H7 (cell line): ENCODE measurements around the gene LIG1. TPM values are rescaled to one million over a fixed set of nuclear protein-coding genes. Genes with fewer than 3 reads are reported as not detected.

Experiments used
- DNase-seq: peaks from one replicate; pipeline ENCODE4 v3.0.0; 2012
- H3K27me3 ChIP-seq: 2 replicates; pipeline ENCODE4 v1.6.0; 2011; ENCODE audit warnings: mild to moderate bottlenecking, low read length; ENCODE audit not compliant: control insufficient read depth, insufficient read depth
- H3K36me3 ChIP-seq: replicated peaks from 2 replicates; pipeline ENCODE4 v1.5.1; 2011; ENCODE audit warnings: low read length; ENCODE audit not compliant: control insufficient read depth, insufficient read depth
- H3K4me3 ChIP-seq: 2 replicates; pipeline ENCODE4 v1.5.1; 2011; ENCODE audit warnings: low read depth, mild to moderate bottlenecking, control low read depth, low read length, moderate library complexity; ENCODE audit not compliant: insufficient read depth
- total RNA-seq: library from RNA; depleted of rRNA; stranded (reverse); fragments of >200 nt; shearing (Covaris generic); gene quantifications from 2 replicates; pipeline ENCODE4 v1.2.3, GENCODE V29; 2014

Gene LIG1
- total RNA-seq, 1 experiment from 2014 or later, result 100 TPM

GRCh38 chr19:48121066-48121465 is 49.1 kb downstream of the LIG1 start:
- peaks cover 10% of the 10 kb centered on the region for H3K36me3 ChIP-seq
- no peaks in the 10 kb centered on the region for H3K27me3 ChIP-seq
- DNase-seq, result no peak
- no peak overlapping the region for H3K4me3 ChIP-seq

GRCh38 chr19:48120505-48120904 is 49.6 kb downstream of the LIG1 start:
- H3K4me3 ChIP-seq, result no peak overlapping the region
- no peaks in the 10 kb centered on the region for H3K27me3 ChIP-seq
- H3K36me3 ChIP-seq, result peaks cover 10% of the 10 kb centered on the region
- no peak for DNase-seq

- peaks cover 9% of the 10 kb centered on the region for H3K36me3 ChIP-seq
- DNase-seq, result no peak
- H3K4me3 ChIP-seq, result no peak overlapping the region
- no peaks in the 10 kb centered on the region for H3K27me3 ChIP-seq
Observed at GRCh38 chr19:48118131-48118517, 52.0 kb downstream of the LIG1 start.

- no peak overlapping the region for H3K4me3 ChIP-seq
- no peaks in the 10 kb centered on the region for H3K27me3 ChIP-seq
- DNase-seq, result peak; percentile 82
- peaks cover 8% of the 10 kb centered on the region for H3K36me3 ChIP-seq
Observed at GRCh38 chr19:48117515-48118130, 52.5 kb downstream of the LIG1 start.

- Histone ChIP-seq H3K27me3 (no peaks in the 10 kb centered on the region), H3K36me3 (peaks cover 5% of the 10 kb centered on the region), H3K4me3 (no peak overlapping the region)
- DNase-seq, result peak; percentile 42
Observed at GRCh38 chr19:48113190-48113917, 56.8 kb downstream of the LIG1 start.

GRCh38 chr19:48111280-48111679 is 58.9 kb downstream of the LIG1 start:
- H3K4me3 ChIP-seq, result no peak overlapping the region
- DNase-seq, result peak; percentile 59

GRCh38 chr19:48110350-48110966 is 59.7 kb downstream of the LIG1 start, which contains the start of gene PLA2G4C:
TSS of gene PLA2G4C (minus strand) at chr19:48110817. CDS start at chr19:48106529, 4,288 bp downstream.
- Histone ChIP-seq H3K4me3 (peak within 1 kb of the TSS; percentile 33), H3K36me3 (no peaks in the 10 kb centered on the region; the same call in 1 of the 2 replicates), H3K27me3 (no peaks in the 10 kb centered on the region)
- DNase-seq, result peak; percentile 98

More at GRCh38 chr19:48111280-48111679, 58.9 kb downstream of the LIG1 start:
- H3K27me3 ChIP-seq, result no peaks in the 10 kb centered on the region
- H3K36me3 ChIP-seq, result no peaks in the 10 kb centered on the region; the same call in 1 of the 2 replicates

- no peak for DNase-seq
- H3K27me3 ChIP-seq, result no peaks in the 10 kb centered on the region
- H3K36me3 ChIP-seq, result no peaks in the 10 kb centered on the region
- no peak overlapping the region for H3K4me3 ChIP-seq
Observed at GRCh38 chr19:48108997-48109782, 61.0 kb downstream of the LIG1 start.

GRCh38 chr19:48103922-48104321 is 66.2 kb downstream of the LIG1 start:
- DNase-seq, result no peak
- Histone ChIP-seq H3K27me3 (no peaks in the 10 kb centered on the region), H3K4me3 (no peak overlapping the region), H3K36me3 (no peaks in the 10 kb centered on the region)

GRCh38 chr19:48102870-48103751 is 67.0 kb downstream of the LIG1 start:
- H3K4me3 ChIP-seq, result no peak overlapping the region; the same call in 1 of the 2 replicates
- no peaks in the 10 kb centered on the region for H3K27me3 ChIP-seq
- no peaks in the 10 kb centered on the region for H3K36me3 ChIP-seq
- DNase-seq, result peak; percentile 90

GRCh38 chr19:48095612-48096175 is 74.5 kb downstream of the LIG1 start:
- no peak for DNase-seq
- Histone ChIP-seq H3K27me3 (no peaks in the 10 kb centered on the region), H3K4me3 (no peak overlapping the region), H3K36me3 (no peaks in the 10 kb centered on the region)

- Histone ChIP-seq H3K36me3 (no peaks in the 10 kb centered on the region), H3K27me3 (no peaks in the 10 kb centered on the region), H3K4me3 (no peak overlapping the region)
- no peak for DNase-seq
Observed at GRCh38 chr19:48094855-48095203, 75.3 kb downstream of the LIG1 start.

- DNase-seq, result no peak
- no peaks in the 10 kb centered on the region for H3K36me3 ChIP-seq
- no peaks in the 10 kb centered on the region for H3K27me3 ChIP-seq
- no peak overlapping the region for H3K4me3 ChIP-seq
Observed at GRCh38 chr19:48094129-48094854, 75.9 kb downstream of the LIG1 start.
